GM21619 (cell line): ENCODE data around the gene ARR3.
"Not testable (repeated sequence)": the region's sequence is repeated elsewhere in the genome, so short reads cannot be mapped to it uniquely, and the experiment has no call there.

Experiments used
- ATAC-seq: cut with Tn5 transposase; IDR thresholded peaks from one replicate; pipeline ENCODE4 v1.9.1; 2021; ENCODE audit not compliant: unreplicated experiment

The ARR3 gene

GRCh38 chrX:70279081-70279480 lies 10.9 kb downstream of the ARR3 start:
- ATAC-seq = no peak

GRCh38 chrX:70280573-70280972 lies 12.4 kb downstream of the ARR3 start:
- no peak for ATAC-seq

GRCh38 chrX:70281951-70282350 lies 13.8 kb downstream of the ARR3 start, which contains the start of gene RAB41:
TSS of gene RAB41 (plus strand) at chrX:70282172. CDS start at chrX:70282218, 46 bp downstream.
- ATAC-seq = no peak

GRCh38 chrX:70289168-70289792 lies 21.1 kb downstream of the ARR3 start:
- no peak for ATAC-seq

- ATAC-seq = peak; percentile 96
Measured at GRCh38 chrX:70289793-70290770, 21.9 kb downstream of the ARR3 start, which contains the start of the genes KIF4A and PDZD11. TSS of gene KIF4A (plus strand) at chrX:70290104. CDS start at chrX:70290459, 355 bp downstream. TSS of gene PDZD11 (minus strand) at chrX:70289927. CDS start at chrX:70289341, 586 bp downstream.

- no peak for ATAC-seq
Measured at GRCh38 chrX:70292788-70293187, 24.7 kb downstream of the ARR3 start.

- ATAC-seq = no peak
Measured at GRCh38 chrX:70293621-70294020, 25.5 kb downstream of the ARR3 start.

GRCh38 chrX:70301716-70302115 lies 33.6 kb downstream of the ARR3 start:
- ATAC-seq = no peak

- ATAC-seq = no peak
Measured at GRCh38 chrX:70313503-70313902, 45.4 kb downstream of the ARR3 start.

GRCh38 chrX:70322784-70323183 lies 54.6 kb downstream of the ARR3 start:
- ATAC-seq = no peak

- ATAC-seq = not testable (repeated sequence)
Measured at GRCh38 chrX:70323628-70324027, 55.5 kb downstream of the ARR3 start.

GRCh38 chrX:70324326-70324725 lies 56.2 kb downstream of the ARR3 start:
- ATAC-seq = no peak

GRCh38 chrX:70331161-70331560 lies 63.0 kb downstream of the ARR3 start:
- no peak for ATAC-seq
